LNCAP (cell line): Measurements from ENCODE around the gene AKR1C3.

ENCODE experiments used
- CTCF ChIP-seq: fragments of 450-650 bp; IDR thresholded peaks from 2 replicates; pipeline ENCODE4 v1.5.1; 2017; ENCODE audit warnings: mild to moderate bottlenecking

AKR1C3 gene

GRCh38 chr10:5081091-5081490 is 13.1 kb upstream of the AKR1C3 start:
- no peak for TF ChIP-seq CTCF

GRCh38 chr10:5088703-5089261 is 5.4 kb upstream of the AKR1C3 start:
- no peak for TF ChIP-seq CTCF

- TF ChIP-seq CTCF, result peak; percentile 64
These were observed 4.3 kb upstream of the AKR1C3 start for GRCh38 chr10:5089865-5090264.

GRCh38 chr10:5090551-5090950 is 3.7 kb upstream of the AKR1C3 start:
- no peak for TF ChIP-seq CTCF

GRCh38 chr10:5091196-5091595 is 3.0 kb upstream of the AKR1C3 start:
- no peak for TF ChIP-seq CTCF

GRCh38 chr10:5092375-5092774 is 1.8 kb upstream of the AKR1C3 start:
- no peak for TF ChIP-seq CTCF

- no peak for TF ChIP-seq CTCF
These were observed 1.1 kb upstream of the AKR1C3 start for GRCh38 chr10:5092848-5093790.
